Measurements from ENCODE around the gene P2RX5.
A peak's percentile ranks its signal among the peaks of the same experiment; 100 is the strongest.
"Not testable (repeated sequence)": the region's sequence is repeated elsewhere in the genome, so short reads cannot be mapped to it uniquely, and the experiment has no call there.

The P2RX5 gene, protein sequence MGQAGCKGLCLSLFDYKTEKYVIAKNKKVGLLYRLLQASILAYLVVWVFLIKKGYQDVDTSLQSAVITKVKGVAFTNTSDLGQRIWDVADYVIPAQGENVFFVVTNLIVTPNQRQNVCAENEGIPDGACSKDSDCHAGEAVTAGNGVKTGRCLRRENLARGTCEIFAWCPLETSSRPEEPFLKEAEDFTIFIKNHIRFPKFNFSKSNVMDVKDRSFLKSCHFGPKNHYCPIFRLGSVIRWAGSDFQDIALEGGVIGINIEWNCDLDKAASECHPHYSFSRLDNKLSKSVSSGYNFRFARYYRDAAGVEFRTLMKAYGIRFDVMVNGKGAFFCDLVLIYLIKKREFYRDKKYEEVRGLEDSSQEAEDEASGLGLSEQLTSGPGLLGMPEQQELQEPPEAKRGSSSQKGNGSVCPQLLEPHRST

DNA sequence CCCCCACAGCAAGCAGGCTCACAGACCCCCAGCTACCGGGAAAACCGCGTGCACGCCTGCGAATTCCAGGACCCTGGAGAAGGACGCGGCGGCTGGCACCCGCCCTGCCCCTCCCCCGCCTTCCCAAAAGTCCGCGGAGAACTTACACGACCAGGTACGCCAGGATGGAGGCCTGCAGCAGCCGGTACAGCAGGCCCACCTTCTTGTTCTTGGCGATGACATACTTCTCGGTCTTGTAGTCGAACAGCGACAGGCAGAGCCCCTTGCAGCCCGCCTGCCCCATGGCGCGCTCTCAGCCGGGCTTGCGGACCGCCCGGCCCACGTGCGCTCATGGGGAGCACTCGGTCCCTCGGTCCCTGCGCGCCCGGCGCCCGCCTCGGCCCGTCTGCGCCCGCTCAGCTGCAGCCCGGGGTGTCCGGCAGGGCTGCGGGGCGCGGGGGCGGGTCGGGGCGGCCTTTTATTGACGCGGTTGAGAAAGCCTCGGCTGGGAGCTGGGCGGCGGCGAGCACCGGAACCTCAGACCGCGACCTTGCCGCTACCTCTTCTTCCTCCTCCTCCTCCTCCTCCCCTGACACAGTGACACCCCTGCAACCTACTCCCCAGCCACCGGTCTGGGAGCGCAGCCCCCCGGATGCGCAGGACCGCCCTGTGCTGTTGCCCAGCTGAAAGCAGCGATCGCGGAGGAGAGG is at the start of gene P2RX5:
Gene P2RX5, minus strand, starts transcription at position 433 of the 689 bp plus-strand sequence. Its CDS starts 150 bp downstream, at position 283.
- Histone ChIP-seq H3K9me3 (ENCODE audit: control insufficient read depth in 1 of 2, low read length in 2 of 2) (no peaks in the 10 kb centered on the region), H3K4me1 (ENCODE audit: control insufficient read depth in 1 of 2, insufficient read depth in 2 of 2, low read length in 2 of 2) (peaks cover 0 to 7% of the 10 kb centered on the region in 2 donors), H3K27me3 (ENCODE audit: control insufficient read depth in 1 of 2, insufficient read depth in 2 of 2, low read length in 2 of 2) (peaks cover 11 to 15% of the 10 kb centered on the region in 2 donors), H3K36me3 (ENCODE audit: control insufficient read depth in 1 of 2, insufficient read depth in 2 of 2, low read length in 2 of 2) (no peaks in the 10 kb centered on the region), H3K9ac (ENCODE audit: low read depth in 1 of 2, low read length in 2 of 2) (peak within 1 kb of the TSS; percentile 18), H3K4me3 (ENCODE audit: low read depth in 1 of 2, low read length in 2 of 2) (peak within 1 kb of the TSS; percentile 62 to 71), H3K27ac (ENCODE audit: low read depth, low read length) (no peak within 1 kb of the TSS)

DNA sequence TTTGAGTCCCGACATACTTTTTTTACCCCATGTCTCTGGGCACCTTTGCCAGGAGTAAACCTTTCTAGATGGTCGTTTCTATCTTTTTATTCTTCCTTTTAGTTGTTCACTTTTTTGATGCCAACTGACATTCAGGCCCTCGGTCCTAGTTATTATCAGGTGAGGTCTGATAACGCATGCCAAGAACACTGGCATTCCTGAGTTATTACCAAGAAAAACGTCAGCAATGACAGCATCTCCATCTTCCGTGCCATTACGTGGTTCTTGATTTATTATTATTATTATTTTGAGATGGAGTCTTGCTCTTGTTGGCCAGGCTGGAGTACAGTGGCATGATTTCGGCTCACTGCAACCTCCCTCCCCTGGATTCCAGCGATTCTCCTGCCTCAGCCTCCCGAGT is 49.1 kb upstream of the P2RX5 start:
- Histone ChIP-seq H3K36me3 (ENCODE audit: control insufficient read depth in 1 of 2, insufficient read depth in 2 of 2, low read length in 2 of 2) (no peaks in the 10 kb centered on the region), H3K4me3 (ENCODE audit: low read depth in 1 of 2, low read length in 2 of 2) (no peak overlapping the region), H3K27ac (ENCODE audit: low read depth, low read length) (no peak overlapping the region), H3K27me3 (ENCODE audit: control insufficient read depth in 1 of 2, insufficient read depth in 2 of 2, low read length in 2 of 2) (no peaks in the 10 kb centered on the region), H3K9ac (ENCODE audit: low read depth in 1 of 2, low read length in 2 of 2) (no peak overlapping the region), H3K4me1 (ENCODE audit: control insufficient read depth in 1 of 2, insufficient read depth in 2 of 2, low read length in 2 of 2) (no peaks in the 10 kb centered on the region), H3K9me3 (ENCODE audit: control insufficient read depth in 1 of 2, low read length in 2 of 2) (no peaks in the 10 kb centered on the region)

DNA sequence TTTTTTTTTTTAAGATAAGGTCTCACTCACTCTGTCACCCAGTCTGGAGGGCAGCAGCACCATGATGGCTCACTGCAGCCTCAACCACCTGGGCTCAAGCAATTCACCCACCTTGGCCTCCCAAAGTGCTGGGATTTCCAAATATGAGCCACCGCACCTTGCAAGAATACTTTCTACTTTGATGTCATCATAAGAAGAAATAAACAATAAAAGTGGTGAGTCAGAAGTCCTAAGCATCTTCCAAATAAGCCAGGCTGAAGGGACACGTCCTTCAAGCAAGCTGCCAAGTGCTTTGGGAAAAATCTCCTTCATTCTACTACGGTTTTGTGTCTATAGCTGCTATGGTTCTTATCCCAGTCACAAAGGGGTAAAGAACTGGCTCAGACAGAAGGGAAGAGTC is 48.1 kb upstream of the P2RX5 start:
- no peak overlapping the region for H3K27ac ChIP-seq (ENCODE audit: low read depth, low read length)
- H3K27me3 ChIP-seq (ENCODE audit: control insufficient read depth in 1 of 2, insufficient read depth in 2 of 2, low read length in 2 of 2) = no peaks in the 10 kb centered on the region
- H3K36me3 ChIP-seq (ENCODE audit: control insufficient read depth in 1 of 2, insufficient read depth in 2 of 2, low read length in 2 of 2) = no peaks in the 10 kb centered on the region
- peaks cover 3 to 9% of the 10 kb centered on the region in 2 donors for H3K4me1 ChIP-seq (ENCODE audit: control insufficient read depth in 1 of 2, insufficient read depth in 2 of 2, low read length in 2 of 2)
- no peak overlapping the region for H3K4me3 ChIP-seq (ENCODE audit: low read depth in 1 of 2, low read length in 2 of 2)
- no peak overlapping the region for H3K9ac ChIP-seq (ENCODE audit: low read depth in 1 of 2, low read length in 2 of 2)
- no peaks in the 10 kb centered on the region for H3K9me3 ChIP-seq (ENCODE audit: control insufficient read depth in 1 of 2, low read length in 2 of 2)

DNA sequence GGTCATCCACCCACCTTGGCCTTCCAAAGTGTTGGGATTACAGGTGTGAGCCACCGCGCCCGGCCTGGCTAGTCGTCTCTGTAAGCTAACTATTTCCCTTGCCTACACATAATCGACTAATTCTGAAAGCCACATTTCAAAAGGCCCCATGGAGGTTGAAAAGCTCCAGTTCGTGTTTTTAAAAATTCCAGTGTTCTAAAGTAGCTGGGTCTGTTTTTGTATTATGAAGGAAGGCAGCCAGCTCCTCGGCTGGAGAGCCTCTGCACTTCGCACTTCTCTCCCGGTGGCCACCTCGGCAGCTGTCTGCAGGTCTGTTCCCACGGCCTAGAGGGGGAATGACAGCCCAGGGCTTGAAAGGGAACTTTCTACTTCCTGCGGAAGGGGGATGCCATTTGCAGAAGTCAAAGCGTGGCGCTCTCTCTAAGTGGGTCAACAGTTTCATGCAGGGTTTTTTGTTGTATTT is 44.7 kb upstream of the P2RX5 start:
- no peak overlapping the region for H3K27ac ChIP-seq (ENCODE audit: low read depth, low read length)
- H3K9me3 ChIP-seq (ENCODE audit: control insufficient read depth in 1 of 2, low read length in 2 of 2) = no peaks in the 10 kb centered on the region

DNA sequence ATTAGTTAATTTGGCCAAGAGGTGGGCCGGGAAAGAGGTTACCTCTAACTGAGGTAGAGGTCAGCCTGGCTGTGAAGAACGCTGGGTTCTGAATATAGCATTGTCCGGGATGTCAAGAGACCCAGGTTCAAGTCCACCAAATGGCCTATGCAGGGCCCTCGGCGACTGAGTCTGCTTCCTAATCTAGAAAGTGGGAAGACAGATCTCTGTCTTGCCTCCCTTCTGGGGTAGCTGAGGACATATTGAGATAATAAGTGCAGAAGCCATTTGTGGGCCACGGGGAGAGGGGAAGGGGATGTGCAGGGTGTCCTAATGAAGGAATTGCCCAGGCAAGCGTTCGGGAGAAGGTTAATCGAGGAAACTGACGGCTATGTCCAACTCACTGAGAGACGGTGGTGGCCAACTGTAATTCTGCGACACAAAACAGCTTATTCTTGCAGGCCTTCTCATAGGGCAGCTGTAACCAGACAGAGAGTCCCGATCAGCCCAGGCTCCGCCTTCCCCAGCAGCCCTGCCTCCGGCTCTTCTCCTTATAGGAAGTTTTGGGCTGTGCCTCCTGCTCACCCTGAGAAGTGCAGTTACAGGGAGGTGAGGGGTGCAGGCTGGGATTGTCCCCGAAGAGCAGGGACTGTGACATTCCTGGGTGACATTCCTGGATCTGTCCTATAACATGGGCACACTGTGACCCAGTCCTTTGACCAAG is 43.6 kb upstream of the P2RX5 start:
- Histone ChIP-seq H3K9ac (ENCODE audit: low read depth in 1 of 2, low read length in 2 of 2) (peak overlapping the region in 1 of 2 donors; percentile 9), H3K4me1 (ENCODE audit: control insufficient read depth in 1 of 2, insufficient read depth in 2 of 2, low read length in 2 of 2) (peaks cover 16 to 20% of the 10 kb centered on the region in 2 donors), H3K27ac (ENCODE audit: low read depth, low read length) (no peak overlapping the region), H3K4me3 (ENCODE audit: low read depth in 1 of 2, low read length in 2 of 2) (no peak overlapping the region), H3K36me3 (ENCODE audit: control insufficient read depth in 1 of 2, insufficient read depth in 2 of 2, low read length in 2 of 2) (no peaks in the 10 kb centered on the region), H3K27me3 (ENCODE audit: control insufficient read depth in 1 of 2, insufficient read depth in 2 of 2, low read length in 2 of 2) (no peaks in the 10 kb centered on the region), H3K9me3 (ENCODE audit: control insufficient read depth in 1 of 2, low read length in 2 of 2) (no peaks in the 10 kb centered on the region)

More for the DNA sequence above, 44.7 kb upstream of the P2RX5 start:
- no peaks in the 10 kb centered on the region for H3K27me3 ChIP-seq (ENCODE audit: control insufficient read depth in 1 of 2, insufficient read depth in 2 of 2, low read length in 2 of 2)
- H3K36me3 ChIP-seq (ENCODE audit: control insufficient read depth in 1 of 2, insufficient read depth in 2 of 2, low read length in 2 of 2) = no peaks in the 10 kb centered on the region
- peaks cover 16 to 20% of the 10 kb centered on the region in 2 donors for H3K4me1 ChIP-seq (ENCODE audit: control insufficient read depth in 1 of 2, insufficient read depth in 2 of 2, low read length in 2 of 2)
- no peak overlapping the region for H3K4me3 ChIP-seq (ENCODE audit: low read depth in 1 of 2, low read length in 2 of 2)
- no peak overlapping the region for H3K9ac ChIP-seq (ENCODE audit: low read depth in 1 of 2, low read length in 2 of 2)

DNA sequence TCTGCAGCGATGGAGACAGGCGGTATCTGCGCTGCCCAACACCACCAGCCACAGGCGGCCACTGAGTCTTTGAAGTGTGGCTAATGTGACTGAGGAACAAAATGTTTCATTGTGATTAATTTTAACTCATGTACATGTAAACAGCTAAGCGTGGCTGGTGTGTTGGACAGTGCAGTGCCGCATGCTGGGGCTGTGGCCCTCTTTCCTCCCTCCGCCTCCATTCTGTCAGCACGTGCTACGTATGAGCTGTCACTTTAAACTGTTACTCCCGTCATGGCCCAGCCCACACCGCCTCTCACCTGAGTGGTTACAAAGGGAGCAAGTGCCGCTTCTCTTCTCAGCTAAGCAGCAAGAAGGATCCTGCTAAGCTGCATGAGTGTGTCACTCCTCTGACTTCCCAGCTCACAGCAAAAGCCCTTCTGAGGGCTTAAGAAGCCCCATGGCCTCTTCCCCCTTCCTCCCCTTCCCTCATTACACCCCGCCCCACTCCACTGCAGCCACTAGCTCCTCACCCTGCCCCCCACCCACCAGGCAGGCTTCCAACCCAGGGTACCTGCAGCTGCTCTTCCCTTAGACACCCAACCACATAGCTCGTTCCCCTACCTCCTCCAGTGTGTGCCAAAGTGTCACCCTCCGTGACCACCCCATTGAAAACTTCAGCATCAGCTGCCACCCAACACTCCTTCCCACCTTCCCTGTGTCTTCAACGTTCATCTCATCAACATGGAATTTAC is 42.8 kb upstream of the P2RX5 start:
- Histone ChIP-seq H3K9me3 (ENCODE audit: control insufficient read depth in 1 of 2, low read length in 2 of 2) (no peaks in the 10 kb centered on the region), H3K9ac (ENCODE audit: low read depth in 1 of 2, low read length in 2 of 2) (peak overlapping the region; percentile 9 to 43), H3K4me1 (ENCODE audit: control insufficient read depth in 1 of 2, insufficient read depth in 2 of 2, low read length in 2 of 2) (peaks cover 16 to 20% of the 10 kb centered on the region in 2 donors), H3K36me3 (ENCODE audit: control insufficient read depth in 1 of 2, insufficient read depth in 2 of 2, low read length in 2 of 2) (no peaks in the 10 kb centered on the region), H3K27ac (ENCODE audit: low read depth, low read length) (peak overlapping the region; percentile 11), H3K4me3 (ENCODE audit: low read depth in 1 of 2, low read length in 2 of 2) (peak overlapping the region; percentile 19 to 40), H3K27me3 (ENCODE audit: control insufficient read depth in 1 of 2, insufficient read depth in 2 of 2, low read length in 2 of 2) (no peaks in the 10 kb centered on the region)

DNA sequence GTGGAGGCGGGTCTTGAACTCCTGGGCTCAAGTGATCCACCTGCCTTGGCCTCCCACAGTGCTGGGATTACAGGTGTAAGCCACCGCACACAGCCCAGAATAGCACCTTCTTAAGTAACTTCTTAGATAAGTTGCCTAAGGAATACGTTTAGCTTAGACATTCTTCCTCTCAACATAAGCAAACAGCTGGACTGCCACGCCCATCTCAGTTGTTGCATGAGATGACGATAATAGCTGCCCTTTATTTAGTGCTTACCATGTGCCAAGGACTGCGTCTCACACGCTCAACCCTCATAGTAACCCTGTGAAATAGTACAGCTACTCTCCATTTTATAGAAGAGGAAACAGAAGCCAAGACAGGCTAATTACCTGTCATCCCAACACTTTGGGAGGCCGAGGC is 39.6 kb upstream of the P2RX5 start:
- H3K27ac ChIP-seq (ENCODE audit: low read depth, low read length) = no peak overlapping the region
- H3K27me3 ChIP-seq (ENCODE audit: control insufficient read depth in 1 of 2, insufficient read depth in 2 of 2, low read length in 2 of 2) = no peaks in the 10 kb centered on the region

DNA sequence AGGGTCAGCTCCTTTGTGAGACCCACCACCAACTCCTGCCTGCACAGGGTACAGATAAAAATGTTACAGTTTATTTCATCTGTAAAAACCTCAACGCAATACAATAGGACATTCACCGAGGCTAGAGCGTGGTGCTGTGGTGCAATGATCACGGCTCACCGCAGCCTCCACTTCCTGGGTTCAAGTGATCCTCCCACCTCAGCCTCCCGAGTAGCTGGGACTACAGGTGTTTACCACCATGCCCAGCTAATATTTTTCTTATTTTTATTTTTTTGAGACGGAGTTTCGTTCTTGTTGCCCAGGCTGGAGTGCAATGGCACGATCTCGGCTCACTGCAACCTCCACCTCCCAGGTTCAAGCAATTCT is 38.9 kb upstream of the P2RX5 start:
- H3K4me3 ChIP-seq (ENCODE audit: low read depth in 1 of 2, low read length in 2 of 2); H3K27me3 ChIP-seq (ENCODE audit: control insufficient read depth in 1 of 2, insufficient read depth in 2 of 2, low read length in 2 of 2); H3K36me3 ChIP-seq (ENCODE audit: control insufficient read depth in 1 of 2, insufficient read depth in 2 of 2, low read length in 2 of 2); H3K9ac ChIP-seq (ENCODE audit: low read depth in 1 of 2, low read length in 2 of 2); H3K9me3 ChIP-seq (ENCODE audit: control insufficient read depth in 1 of 2, low read length in 2 of 2); H3K27ac ChIP-seq (ENCODE audit: low read depth, low read length): not testable (repeated sequence)
- H3K4me1 ChIP-seq (ENCODE audit: control insufficient read depth in 1 of 2, insufficient read depth in 2 of 2, low read length in 2 of 2) = peaks cover 16 to 19% of the 10 kb centered on the region in 2 donors

More for the DNA sequence above, 39.6 kb upstream of the P2RX5 start:
- no peaks in the 10 kb centered on the region for H3K9me3 ChIP-seq (ENCODE audit: control insufficient read depth in 1 of 2, low read length in 2 of 2)
- no peak overlapping the region for H3K9ac ChIP-seq (ENCODE audit: low read depth in 1 of 2, low read length in 2 of 2)
- H3K36me3 ChIP-seq (ENCODE audit: control insufficient read depth in 1 of 2, insufficient read depth in 2 of 2, low read length in 2 of 2) = no peaks in the 10 kb centered on the region
- H3K4me3 ChIP-seq (ENCODE audit: low read depth in 1 of 2, low read length in 2 of 2) = no peak overlapping the region
- H3K4me1 ChIP-seq (ENCODE audit: control insufficient read depth in 1 of 2, insufficient read depth in 2 of 2, low read length in 2 of 2) = peaks cover 16 to 20% of the 10 kb centered on the region in 2 donors

DNA sequence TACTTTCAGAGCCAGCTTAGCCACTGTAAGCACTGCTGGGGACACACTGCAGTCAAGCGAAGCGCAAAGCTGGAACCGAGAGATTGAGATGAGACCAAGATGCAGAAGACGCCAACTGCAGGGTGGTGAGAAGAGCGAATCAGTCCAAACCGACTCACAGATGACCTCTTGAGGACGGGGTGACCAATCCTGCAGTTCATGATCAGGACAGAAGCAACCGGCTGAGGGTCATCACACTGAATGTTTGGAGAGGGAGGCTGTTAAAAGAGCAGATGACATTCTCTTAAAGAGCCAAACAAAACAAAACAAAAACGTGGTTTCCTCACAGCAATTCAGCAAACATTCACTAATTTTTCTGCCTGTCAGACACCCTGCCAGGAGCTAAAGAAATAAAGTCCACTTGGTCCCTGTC is 36.3 kb upstream of the P2RX5 start:
- no peaks in the 10 kb centered on the region for H3K9me3 ChIP-seq (ENCODE audit: control insufficient read depth in 1 of 2, low read length in 2 of 2)
- no peak overlapping the region for H3K4me3 ChIP-seq (ENCODE audit: low read depth in 1 of 2, low read length in 2 of 2)
- H3K27me3 ChIP-seq (ENCODE audit: control insufficient read depth in 1 of 2, insufficient read depth in 2 of 2, low read length in 2 of 2) = no peaks in the 10 kb centered on the region
- no peaks in the 10 kb centered on the region for H3K36me3 ChIP-seq (ENCODE audit: control insufficient read depth in 1 of 2, insufficient read depth in 2 of 2, low read length in 2 of 2)
- H3K4me1 ChIP-seq (ENCODE audit: control insufficient read depth in 1 of 2, insufficient read depth in 2 of 2, low read length in 2 of 2) = no peaks in the 10 kb centered on the region
- H3K27ac ChIP-seq (ENCODE audit: low read depth, low read length) = no peak overlapping the region
- no peak overlapping the region for H3K9ac ChIP-seq (ENCODE audit: low read depth in 1 of 2, low read length in 2 of 2)
